A549 (cell line): Measurements from ENCODE around the gene RMND5A. TPM values are rescaled to one million over a fixed set of nuclear protein-coding genes. Genes with fewer than 3 reads are reported as not detected.

Experiments used
- ATAC-seq, 2 experiments: fragments of 200-7000 bp in 1 of 2; fragments of >200 bp in 1 of 2; cut with Nextera tagmentation in 1 of 2; cut with Tn5 transposase in 1 of 2; 3 replicates each; pipeline versions ENCODE4 v1.8.0 to v1.9.1; 2018 to 2020; ENCODE audit warnings: mild to moderate bottlenecking in 1 of 2, moderate library complexity in 1 of 2
- CTCF ChIA-PET: fragments of 300-600 bp; sonication (Branson Sonifier 250); formaldehyde crosslinking; extraction: SDS; loops from one replicate; lab custom pipeline; 2021; ENCODE audit warnings: antibody characterized with exemption, inconsistent platforms; lab: Yijun Ruan, JAX
- POLR2A ChIA-PET: fragments of 350-600 bp; formaldehyde crosslinking; extraction: SDS; loops from one replicate; lab custom pipeline; 2021; ENCODE audit warnings: antibody characterized with exemption, inconsistent platforms; lab: Yijun Ruan, JAX
- DNase-seq, 2 experiments: peaks; one replicate each; pipeline versions ENCODE4 v3.0.0 to v3.0.0-alpha.2; 2011 to 2016; ENCODE audit warnings: low read depth in 1 of 2, low spot score in 1 of 2
- FAIRE-seq: peaks from 2 replicates; lab custom pipeline; 2011; peaks lifted over from hg19 to GRCh38; lab: Jason Lieb, UNC
- H3K27ac ChIP-seq, 2 experiments: fragments of >200 bp; sonication (Bioruptor Twin); formaldehyde crosslinking; 3 replicates each; pipeline ENCODE4 v1.5.1; 2016 to 2017
- H3K4me1 ChIP-seq: fragments of >200 bp; sonication (Bioruptor Twin); formaldehyde crosslinking; 3 replicates; pipeline ENCODE4 v1.6.1; 2016
- H3K4me2 ChIP-seq: fragments of >200 bp; sonication (Bioruptor Twin); formaldehyde crosslinking; 3 replicates; pipeline ENCODE4 v1.6.1; 2016
- H3K4me3 ChIP-seq: fragments of >200 bp; sonication (Bioruptor Twin); formaldehyde crosslinking; 3 replicates; pipeline ENCODE4 v1.5.1; 2016
- H3K9me3 ChIP-seq: fragments of >200 bp; sonication (Bioruptor Twin); formaldehyde crosslinking; 3 replicates; pipeline ENCODE4 v1.6.1; 2016
- BCL3 ChIP-seq: fragments of >200 bp; sonication (Bioruptor Twin); formaldehyde crosslinking; IDR thresholded peaks from 3 replicates; pipeline ENCODE4 v1.6.1; 2016
- BHLHE40 ChIP-seq: IDR thresholded peaks from 2 replicates; pipeline ENCODE4 v1.6.1; 2012; ENCODE audit warnings: low read depth, low read length, inconsistent platforms
- CBX2 ChIP-seq: fragments of 200-600 bp; sonication (generic); IDR thresholded peaks from 2 replicates; pipeline ENCODE4 v1.6.1; 2016; ENCODE audit warnings: low read depth, mild to moderate bottlenecking, borderline replicate concordance
- CBX8 ChIP-seq: fragments of 200-600 bp; sonication (generic); IDR thresholded peaks from 2 replicates; pipeline ENCODE4 v1.6.1; 2016
- CHD4 ChIP-seq: fragments of 200-600 bp; sonication (generic); IDR thresholded peaks from 2 replicates; pipeline ENCODE4 v1.6.1; 2016; ENCODE audit warnings: antibody characterized with exemption, mild to moderate bottlenecking, borderline replicate concordance
- EHF ChIP-seq: fragments of 250-450 bp; sonication (Bioruptor Pico); IDR thresholded peaks from 2 replicates; pipeline ENCODE4 v1.5.0; 2020; ENCODE audit warnings: mild to moderate bottlenecking
- ESRRA ChIP-seq: fragments of 150-350 bp; IDR thresholded peaks from 2 replicates; pipeline ENCODE4 v1.6.1; 2014; ENCODE audit warnings: mild to moderate bottlenecking, low read length, borderline replicate concordance
- FOSB ChIP-seq: fragments of 250-450 bp; sonication (Bioruptor Pico); IDR thresholded peaks from 2 replicates; pipeline ENCODE4 v1.5.0; 2020; ENCODE audit warnings: mild to moderate bottlenecking, moderate library complexity
- FOXS1 ChIP-seq: fragments of 250-450 bp; sonication (Bioruptor Pico); IDR thresholded peaks from 2 replicates; pipeline ENCODE4 v1.5.0; 2020; ENCODE audit warnings: mild to moderate bottlenecking, moderate library complexity
- GATA3 ChIP-seq: IDR thresholded peaks from 2 replicates; pipeline ENCODE4 v1.6.1; 2012; ENCODE audit warnings: borderline replicate concordance
- HES2 ChIP-seq: fragments of >200 bp; sonication (Bioruptor Twin); formaldehyde crosslinking; IDR thresholded peaks from 2 replicates; pipeline ENCODE4 v1.6.1; 2016
- HOXA7 ChIP-seq: fragments of 250-450 bp; sonication (Bioruptor Pico); IDR thresholded peaks from 2 replicates; pipeline ENCODE4 v1.5.0; 2020; ENCODE audit warnings: mild to moderate bottlenecking, moderate library complexity
- HOXB13 ChIP-seq: fragments of 250-450 bp; sonication (Bioruptor Pico); IDR thresholded peaks from 2 replicates; pipeline ENCODE4 v1.5.0; 2020; ENCODE audit warnings: low read depth, mild to moderate bottlenecking, moderate library complexity
- HOXB5 ChIP-seq: fragments of 250-450 bp; sonication (Bioruptor Pico); IDR thresholded peaks from 2 replicates; pipeline ENCODE4 v1.5.0; 2020; ENCODE audit warnings: mild to moderate bottlenecking, moderate library complexity
- JUN ChIP-seq, 2 experiments: fragments of >200 bp; sonication (Bioruptor Twin); formaldehyde crosslinking; IDR thresholded peaks; 2 replicates in 1 of 2; 3 replicates in 1 of 2; pipeline ENCODE4 v1.6.1; 2016 to 2017
- JUNB ChIP-seq: fragments of >200 bp; sonication (Bioruptor Twin); formaldehyde crosslinking; IDR thresholded peaks from 2 replicates; pipeline ENCODE4 v1.6.1; 2016
- KDM1A ChIP-seq: fragments of 200-600 bp; sonication (generic); IDR thresholded peaks from 2 replicates; pipeline ENCODE4 v1.6.1; 2016; ENCODE audit warnings: low read depth, mild to moderate bottlenecking
- KDM5A ChIP-seq: fragments of 200-600 bp; sonication (generic); IDR thresholded peaks from 2 replicates; pipeline ENCODE4 v1.6.1; 2016; ENCODE audit warnings: antibody characterized with exemption, mild to moderate bottlenecking
- MAFK ChIP-seq: fragments of 450-650 bp; IDR thresholded peaks from 2 replicates; pipeline ENCODE4 v1.6.1; 2014; ENCODE audit not compliant: partially characterized antibody
- NFE2L2 ChIP-seq: fragments of 150-350 bp; conservative IDR thresholded peaks from 2 replicates; pipeline ENCODE4 v1.6.1; 2014; ENCODE audit warnings: low read length
- NR3C1 ChIP-seq: fragments of >200 bp; sonication (Bioruptor Twin); formaldehyde crosslinking; IDR thresholded peaks from 3 replicates; pipeline ENCODE4 v1.6.1; 2017
- POLR2AphosphoS2 ChIP-seq: conservative IDR thresholded peaks from 2 replicates; pipeline ENCODE4 v1.6.1; 2012; ENCODE audit warnings: low read length, improper control_type of control experiment, inconsistent platforms
- RAD21 ChIP-seq, 2 experiments: fragments of >200 bp in 1 of 2; sonication (Bioruptor Twin) in 1 of 2; formaldehyde crosslinking in 1 of 2; IDR thresholded peaks in 1 of 2; conservative IDR thresholded peaks in 1 of 2; 2 replicates in 1 of 2; 3 replicates in 1 of 2; pipeline ENCODE4 v1.6.1; 2012 to 2018; ENCODE audit warnings: inconsistent platforms in 1 of 2
- RARB ChIP-seq: fragments of 250-450 bp; sonication (Bioruptor Pico); IDR thresholded peaks from 2 replicates; pipeline ENCODE4 v1.8.0; 2021; ENCODE audit warnings: mild to moderate bottlenecking, moderate library complexity
- RNF2 ChIP-seq: fragments of 200-600 bp; sonication (generic); IDR thresholded peaks from 2 replicates; pipeline ENCODE4 v1.6.1; 2016; ENCODE audit warnings: low read depth, mild to moderate bottlenecking, antibody characterized with exemption, moderate library complexity, borderline replicate concordance
- SMC3 ChIP-seq: fragments of >200 bp; sonication (Bioruptor Twin); formaldehyde crosslinking; IDR thresholded peaks from 3 replicates; pipeline ENCODE4 v1.6.1; 2018; ENCODE audit warnings: inconsistent platforms
- TFCP2L1 ChIP-seq: fragments of 250-450 bp; sonication (Bioruptor Pico); IDR thresholded peaks from 2 replicates; pipeline ENCODE4 v1.5.0; 2021; ENCODE audit warnings: mild to moderate bottlenecking
- ZC3H11A ChIP-seq: fragments of 450-650 bp; IDR thresholded peaks from 2 replicates; pipeline ENCODE4 v1.6.1; 2014; ENCODE audit warnings: antibody characterized with exemption, mild to moderate bottlenecking
- ZFP36 ChIP-seq: fragments of 450-650 bp; IDR thresholded peaks from 2 replicates; pipeline ENCODE4 v1.6.1; 2014; ENCODE audit warnings: borderline replicate concordance; ENCODE audit not compliant: partially characterized antibody
- WGBS: methylation state at CpG from one replicate; pipeline ENCODE4 v1.1.6; 2017; ENCODE audit errors: missing lambda C conversion rate; 5-methylcytosine and 5-hydroxymethylcytosine counted together
- polyA plus RNA-seq, 4 experiments: library from polyadenylated mRNA; depleted of rRNA in 3 of 4; stranded (reverse); fragments of >200 nt; fragmentation: RNase III in 1 of 4; extraction: RNeasy Plus Mini Kit Qiagen cat#74134 plus additional on column Dnase treatment in 1 of 4; gene quantifications; 2 replicates in 3 of 4; 3 replicates in 1 of 4; pipeline ENCODE4 v1.2.3, GENCODE V29; 2011 to 2017

Gene RMND5A
- polyA plus RNA-seq, 2 of the 4 experiments (the other 2 are of a cell fraction), result 10.5 to 28.0 TPM

- no peak for TF ChIP-seq CBX2
- TF ChIP-seq POLR2AphosphoS2, result no peak
- no peak for TF ChIP-seq RNF2
Observed at GRCh38 chr2:86753606-86754005, 33.5 kb downstream of the RMND5A start (continued).

- Histone ChIP-seq H3K4me2 (no peak overlapping the region), H3K9me3 (no peaks in the 10 kb centered on the region)
- TF ChIP-seq ESRRA (no peak), SMC3 (no peak), FOSB (no peak), FOXS1 (CRISPR knock-in tag) (no peak), JUN (IDR thresholded peaks at IDR 0.05) (no peak), TFCP2L1 (CRISPR knock-in tag) (no peak), HOXA7 (CRISPR knock-in tag) (no peak), GATA3 (no peak), ZFP36 (no peak), MAFK (no peak), HOXB13 (CRISPR knock-in tag) (no peak), JUNB (no peak), BHLHE40 (no peak), NR3C1 (no peak), HOXB5 (CRISPR knock-in tag) (no peak), RAD21 (conservative IDR thresholded peaks at IDR 0.05 in 1 of 2, IDR thresholded peaks at IDR 0.05 in 1 of 2) (no peak), EHF (CRISPR knock-in tag) (no peak), CBX2 (no peak)
- TF ChIP-seq, all 56 proteins: peak for 0
- no peak overlapping the region for H3K4me3 ChIP-seq
- no peak for DNase-seq
- 96% methylated on average over 3 of the region's 3 CpGs for WGBS
- FAIRE-seq, result peak; percentile 28
- ChIA-PET CTCF (no interaction called here), POLR2A (no interaction called here)
- no peak for ATAC-seq
- no peaks in the 10 kb centered on the region for H3K4me1 ChIP-seq
- no peak overlapping the region for H3K27ac ChIP-seq
Observed at GRCh38 chr2:86758405-86758804, 38.3 kb downstream of the RMND5A start.

GRCh38 chr2:86760371-86760770, 40.3 kb downstream of the RMND5A start:
- ChIA-PET POLR2A (no interaction called here), CTCF (no interaction called here)
- Histone ChIP-seq H3K9me3 (no peaks in the 10 kb centered on the region), H3K27ac (no peak overlapping the region), H3K4me3 (no peak overlapping the region), H3K4me1 (no peaks in the 10 kb centered on the region), H3K4me2 (no peak overlapping the region)
- TF ChIP-seq CHD4 (no peak), HOXB13 (CRISPR knock-in tag) (no peak), RARB (CRISPR knock-in tag) (no peak), CBX2 (no peak), HES2 (no peak), BCL3 (no peak), KDM1A (no peak), MAFK (no peak), ZC3H11A (no peak), ZFP36 (no peak), ESRRA (no peak), KDM5A (no peak), RAD21 (conservative IDR thresholded peaks at IDR 0.05 in 1 of 2, IDR thresholded peaks at IDR 0.05 in 1 of 2) (no peak), POLR2AphosphoS2 (no peak), CBX8 (no peak), NFE2L2 (no peak)
- ATAC-seq, result no peak
- no peak for FAIRE-seq
- 75% methylated on average over 4 of the region's 4 CpGs for WGBS
- DNase-seq, result no peak
